NT2/D1 (cell line): ENCODE results near the gene ALKAL2.

Source experiments
- SUZ12 ChIP-seq: IDR thresholded peaks from 2 replicates; pipeline ENCODE4 v1.6.1; 2011; ENCODE audit not compliant: insufficient read length, insufficient read depth; ENCODE audit errors: extremely low read depth
- YY1 ChIP-seq: IDR thresholded peaks from 2 replicates; pipeline ENCODE4 v1.6.1; 2011; ENCODE audit not compliant: insufficient read length, insufficient read depth
- ZNF274 ChIP-seq: IDR thresholded peaks from 2 replicates; pipeline ENCODE4 v1.6.1; 2011; ENCODE audit warnings: mild to moderate bottlenecking, low read depth, low read length

- TF ChIP-seq ZNF274 = no peak
- no peak for TF ChIP-seq SUZ12
- no peak for TF ChIP-seq YY1
These were observed 22.1 kb upstream of the ALKAL2 start for GRCh38 chr2:309954-310510.
